GM12872 (cell line): ENCODE results near the gene TUBB6.

Experiments
- TF ChIP-seq, protein P1 (sequence below): IDR thresholded peaks from 3 replicates; pipeline ENCODE4 v1.5.1; 2011; ENCODE audit warnings: low read depth, mild to moderate bottlenecking, low read length, moderate library complexity; ENCODE audit not compliant: insufficient read depth

TUBB6 gene

DNA sequence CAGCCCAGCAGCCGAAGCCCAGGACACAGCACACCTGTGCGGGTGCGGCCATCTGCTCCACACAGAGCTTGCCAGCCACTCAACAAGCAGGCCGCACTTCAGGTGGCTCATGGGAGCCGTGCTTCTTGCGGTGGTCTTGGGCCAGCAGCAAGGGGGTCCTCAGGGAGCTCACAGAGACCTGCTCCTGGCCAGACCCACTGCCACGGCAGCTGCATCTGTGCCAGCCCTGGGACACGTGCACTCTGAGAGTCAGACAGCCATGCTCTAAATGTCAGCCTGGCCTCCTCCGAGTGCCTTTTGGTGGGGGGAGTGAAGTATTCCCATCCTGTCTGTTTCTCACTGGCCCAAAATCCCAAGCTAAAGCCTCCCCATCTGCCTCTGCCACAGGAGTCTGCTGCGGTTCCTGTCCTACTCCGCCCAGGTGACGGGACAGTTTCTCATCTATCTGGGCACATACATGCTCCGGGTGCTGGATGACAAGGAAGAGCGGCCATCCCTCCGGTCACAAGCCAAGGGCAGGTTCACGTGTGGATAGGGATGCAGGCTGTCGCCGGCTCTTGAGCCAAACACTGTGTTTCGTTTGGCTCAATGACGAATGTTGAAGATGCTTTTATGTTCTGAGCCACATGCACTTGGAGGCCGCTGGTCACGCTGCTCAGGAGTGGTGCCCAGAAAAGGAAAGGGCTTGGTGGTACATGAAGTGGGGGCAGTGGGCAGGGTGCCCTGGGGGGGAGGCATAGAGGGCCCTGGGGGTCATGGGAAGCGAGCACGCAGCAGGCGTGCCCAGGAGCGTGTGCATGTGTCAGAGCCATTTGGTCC lies 31.1 kb upstream of the TUBB6 start:
- TF ChIP-seq, protein P1, sequence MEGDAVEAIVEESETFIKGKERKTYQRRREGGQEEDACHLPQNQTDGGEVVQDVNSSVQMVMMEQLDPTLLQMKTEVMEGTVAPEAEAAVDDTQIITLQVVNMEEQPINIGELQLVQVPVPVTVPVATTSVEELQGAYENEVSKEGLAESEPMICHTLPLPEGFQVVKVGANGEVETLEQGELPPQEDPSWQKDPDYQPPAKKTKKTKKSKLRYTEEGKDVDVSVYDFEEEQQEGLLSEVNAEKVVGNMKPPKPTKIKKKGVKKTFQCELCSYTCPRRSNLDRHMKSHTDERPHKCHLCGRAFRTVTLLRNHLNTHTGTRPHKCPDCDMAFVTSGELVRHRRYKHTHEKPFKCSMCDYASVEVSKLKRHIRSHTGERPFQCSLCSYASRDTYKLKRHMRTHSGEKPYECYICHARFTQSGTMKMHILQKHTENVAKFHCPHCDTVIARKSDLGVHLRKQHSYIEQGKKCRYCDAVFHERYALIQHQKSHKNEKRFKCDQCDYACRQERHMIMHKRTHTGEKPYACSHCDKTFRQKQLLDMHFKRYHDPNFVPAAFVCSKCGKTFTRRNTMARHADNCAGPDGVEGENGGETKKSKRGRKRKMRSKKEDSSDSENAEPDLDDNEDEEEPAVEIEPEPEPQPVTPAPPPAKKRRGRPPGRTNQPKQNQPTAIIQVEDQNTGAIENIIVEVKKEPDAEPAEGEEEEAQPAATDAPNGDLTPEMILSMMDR, result no peak

DNA sequence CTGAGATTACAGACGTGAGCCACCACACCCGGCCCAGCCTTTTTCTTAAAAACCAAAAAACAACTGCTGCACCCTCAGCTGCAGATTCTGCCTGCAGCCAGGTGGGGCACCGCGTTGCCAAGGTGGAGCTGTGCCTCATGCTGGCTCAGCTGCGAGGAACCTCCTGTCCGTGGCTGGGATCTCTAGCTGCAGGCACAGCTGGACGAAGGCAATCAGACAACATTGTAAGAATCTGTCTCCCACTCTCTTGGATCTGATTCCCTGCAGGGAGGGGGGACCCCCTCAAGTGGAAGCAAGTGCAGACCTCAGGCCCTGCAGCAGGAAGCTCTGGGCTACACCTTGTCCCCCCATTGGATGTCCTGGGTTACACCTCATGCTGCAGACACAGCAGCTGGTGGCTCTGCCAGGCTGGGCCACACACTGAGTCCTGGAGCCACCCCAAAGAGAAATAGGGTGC lies 29.8 kb upstream of the TUBB6 start:
- TF ChIP-seq, protein P1, result peak; percentile 31; the same call in 2 of the 3 replicates

DNA sequence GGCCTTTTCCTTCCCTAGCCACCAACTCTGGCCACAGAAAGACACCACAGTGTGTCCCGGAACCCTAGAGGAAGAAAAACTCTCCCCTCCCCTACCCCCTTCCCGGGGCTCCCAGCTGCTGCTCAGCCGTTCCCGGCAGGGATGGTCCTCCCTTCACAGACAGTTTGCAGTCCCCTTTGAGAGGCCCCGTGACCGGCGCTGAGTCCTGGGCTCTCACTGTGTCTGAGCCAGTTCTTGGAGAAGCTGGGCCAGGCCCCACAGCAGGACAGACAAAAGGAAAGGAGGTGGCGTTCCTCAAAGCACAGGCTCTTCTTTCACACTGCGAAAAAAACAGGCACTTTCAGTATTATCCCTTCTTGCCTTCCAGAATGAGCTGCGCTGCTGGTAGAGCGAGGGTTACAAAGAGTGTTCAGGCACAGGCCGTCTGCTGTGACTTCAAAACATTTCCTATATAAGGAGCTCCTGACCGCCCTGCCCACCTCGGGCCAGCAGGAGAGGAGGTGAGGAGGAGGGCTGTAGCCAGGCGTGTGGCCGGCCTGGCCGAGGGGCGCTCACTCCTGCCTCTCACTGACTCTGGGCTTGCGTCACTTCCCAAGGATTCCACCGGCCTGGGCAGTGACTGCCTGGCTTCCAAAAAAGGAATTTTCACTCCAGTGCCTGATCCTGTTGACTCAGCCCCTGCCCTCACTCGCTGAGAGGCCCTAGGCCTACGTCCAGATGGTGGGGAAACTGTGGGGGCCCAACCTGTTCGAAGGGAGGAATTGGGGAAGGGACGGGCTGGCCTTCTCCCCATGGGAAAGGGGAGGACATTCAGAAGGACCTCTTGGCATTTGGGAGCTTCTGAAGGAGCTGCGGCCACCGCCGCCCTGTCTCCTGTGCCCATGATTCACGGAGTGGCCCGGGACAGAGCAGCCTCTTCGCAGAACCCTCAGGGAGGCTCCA lies 29.0 kb upstream of the TUBB6 start:
- TF ChIP-seq, protein P1, result no peak

GRCh38 chr18:12279781-12280531 lies 28.1 kb upstream of the TUBB6 start:
- TF ChIP-seq, protein P1, result no peak

- TF ChIP-seq, protein P1, result no peak
Observed at GRCh38 chr18:12281861-12282260, 26.2 kb upstream of the TUBB6 start.

DNA sequence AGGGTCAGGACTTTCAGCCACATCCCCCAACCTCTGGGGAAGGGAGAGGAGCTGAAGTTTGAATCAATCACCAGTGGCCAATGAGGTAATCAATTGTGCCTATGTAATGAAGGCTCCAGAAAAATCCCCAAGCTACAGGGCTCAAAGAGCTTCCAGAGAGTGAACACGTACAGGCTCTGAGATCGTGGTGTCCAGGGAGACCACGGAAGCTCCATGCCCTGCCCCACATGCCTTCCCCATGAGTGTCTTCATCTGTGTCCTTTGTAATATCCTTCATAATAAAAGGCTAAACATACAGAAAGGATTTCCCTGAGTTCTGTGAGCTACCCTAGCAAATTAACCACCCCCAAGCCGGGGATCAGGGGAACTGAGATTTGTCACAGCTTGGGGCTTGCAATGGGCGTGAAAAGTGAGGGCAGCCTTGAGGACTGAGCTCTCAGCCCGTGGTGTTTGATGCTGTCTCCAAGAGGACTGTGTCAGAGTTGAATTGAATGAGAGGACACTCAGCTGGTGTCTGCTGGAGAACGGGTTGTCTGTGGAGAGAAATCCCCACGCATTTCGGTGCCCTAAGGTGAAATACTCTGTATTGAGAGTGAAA lies 25.5 kb upstream of the TUBB6 start:
- TF ChIP-seq, protein P1, result no peak
